HK-2 (cell line): ENCODE data around the gene C2orf72.

Source experiments
- DNase-seq: peaks from one replicate; pipeline ENCODE4 v3.0.0-alpha.2; 2018; ENCODE audit not compliant: unreplicated experiment

The C2orf72 gene

DNA sequence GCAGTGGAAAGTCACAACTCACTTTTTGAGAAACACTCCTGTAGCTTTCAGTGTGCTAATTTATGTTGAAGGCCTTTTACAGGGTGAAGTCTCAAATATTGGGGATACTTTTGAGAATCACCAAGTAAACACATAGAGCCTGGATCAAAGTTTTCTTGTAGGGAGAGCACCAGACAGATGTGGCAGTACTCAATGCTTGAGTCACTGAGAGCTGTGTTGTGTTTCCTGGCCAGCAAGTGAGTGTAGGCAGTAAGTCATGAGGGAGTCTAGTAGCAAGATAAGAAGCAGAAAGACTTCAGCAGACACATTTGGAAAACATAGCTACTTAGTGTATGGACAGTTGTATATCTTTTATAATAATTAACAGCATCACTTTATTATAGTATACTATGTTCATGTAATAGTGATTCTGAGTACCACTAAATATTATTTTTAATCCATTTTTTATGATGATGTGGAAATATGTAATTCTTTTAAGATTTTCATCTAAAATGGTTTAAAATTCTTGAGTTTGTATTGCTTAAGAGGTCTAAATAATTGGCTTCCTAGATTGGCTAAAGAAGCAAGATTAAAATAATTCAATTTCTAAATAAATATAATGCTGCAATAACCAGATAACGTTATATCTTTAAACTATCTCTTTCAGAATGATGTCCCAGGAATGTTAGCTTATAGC is 32.2 kb downstream of the C2orf72 start:
- DNase-seq: no peak

DNA sequence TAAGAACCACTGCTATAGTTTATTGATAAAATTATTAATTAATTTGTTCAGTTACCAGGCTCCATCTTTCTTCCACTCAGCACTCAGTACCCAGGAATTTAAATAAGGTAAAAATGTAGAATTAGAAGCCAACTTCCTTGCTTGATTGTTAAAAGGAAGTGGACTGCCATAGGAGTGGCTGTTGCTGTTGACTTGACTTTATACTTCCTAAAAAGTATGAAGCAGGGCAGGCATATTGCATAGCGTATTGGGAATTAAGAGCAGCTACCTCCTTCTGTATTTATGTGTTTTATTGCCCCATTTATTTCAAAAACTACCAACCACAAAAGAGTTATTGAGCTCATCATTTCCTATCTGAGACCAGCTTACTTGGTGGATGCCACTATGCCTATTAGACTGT is 47.2 kb downstream of the C2orf72 start:
- no peak for DNase-seq

DNA sequence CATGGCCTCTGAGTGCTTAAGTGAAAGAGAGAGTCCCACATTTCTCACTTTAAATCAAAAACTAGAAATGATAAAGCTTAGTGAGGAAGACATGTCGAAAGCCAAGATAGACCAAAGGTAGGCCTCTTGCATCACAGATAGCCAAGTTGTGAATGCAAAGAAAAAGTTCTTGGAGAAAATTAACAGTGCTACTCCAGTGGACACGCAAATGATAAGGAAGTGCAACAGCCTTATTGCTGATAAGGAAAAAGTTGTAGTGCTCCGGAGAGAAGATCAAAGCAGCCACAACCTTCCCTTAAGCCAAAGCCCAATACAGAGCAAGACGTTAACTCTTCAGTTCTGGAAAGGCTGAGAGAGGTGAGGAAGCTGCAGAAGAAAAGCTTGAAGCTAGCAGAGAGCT is 51.4 kb downstream of the C2orf72 start:
- no peak for DNase-seq

DNA sequence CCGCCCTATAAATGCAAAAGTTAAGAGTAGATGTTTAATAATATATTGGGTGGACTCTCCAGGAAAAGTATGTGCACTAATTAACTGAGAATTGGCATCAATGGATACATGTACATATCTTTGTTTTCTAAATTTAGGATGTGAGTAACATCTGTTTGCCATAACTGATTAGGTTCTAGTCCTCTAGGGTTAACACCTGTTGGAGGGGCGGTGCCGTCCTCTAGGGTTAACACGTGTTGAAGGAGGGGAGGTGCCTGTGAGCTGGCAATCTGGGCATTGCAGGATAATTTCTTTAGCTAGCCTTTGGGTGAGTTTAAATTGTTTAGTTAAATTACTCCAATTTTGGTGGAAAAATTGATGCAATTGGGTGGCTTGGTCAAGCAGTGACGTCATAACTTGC is 56.6 kb downstream of the C2orf72 start:
- DNase-seq: no peak

DNA sequence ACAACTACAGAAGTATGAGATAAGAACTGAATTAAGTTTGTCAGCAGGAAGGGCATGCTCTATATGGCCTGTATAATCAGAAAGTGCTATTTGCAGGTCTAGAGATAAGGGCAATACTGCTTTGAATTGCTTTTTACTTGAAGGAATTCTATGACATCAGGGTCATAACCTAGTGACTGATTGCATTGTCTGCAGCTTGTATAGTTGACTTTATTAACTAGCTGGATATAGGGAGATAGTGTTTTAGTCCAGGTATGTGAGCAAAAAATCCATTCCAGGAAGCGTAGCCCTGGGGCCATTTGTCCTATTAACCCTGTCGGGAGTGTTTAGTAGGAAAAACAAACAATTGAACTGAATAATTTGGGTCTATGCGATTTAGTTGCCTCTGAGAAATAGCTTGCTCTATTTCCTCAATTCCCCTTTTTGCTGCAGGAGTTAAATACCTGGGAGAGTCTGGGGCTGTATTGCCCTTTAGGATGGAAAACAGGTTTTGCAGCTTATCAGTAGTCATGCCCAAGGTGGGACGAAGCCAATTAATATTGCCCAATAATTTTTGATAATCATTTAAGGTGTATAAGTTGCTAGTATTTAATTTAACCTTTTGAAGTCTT is 57.5 kb downstream of the C2orf72 start:
- no peak for DNase-seq
